NOMO-1 treated with dmso at 0.1 percent for 144 hours (cell line): Measurements from ENCODE around the gene FASN.

Source experiments
- DNase-seq: peaks from one replicate; lab custom pipeline; 2025; ENCODE audit not compliant: unreplicated experiment; lab: John Stamatoyannopoulos, UW

FASN gene

GRCh38 chr17:82118168-82118814 is 20.3 kb upstream of the FASN start:
- no peak for DNase-seq

GRCh38 chr17:82117139-82118090 is 19.4 kb upstream of the FASN start:
- DNase-seq: no peak

GRCh38 chr17:82116246-82116645 is 18.2 kb upstream of the FASN start:
- no peak for DNase-seq

GRCh38 chr17:82114872-82115271 is 16.8 kb upstream of the FASN start:
- no peak for DNase-seq

DNA sequence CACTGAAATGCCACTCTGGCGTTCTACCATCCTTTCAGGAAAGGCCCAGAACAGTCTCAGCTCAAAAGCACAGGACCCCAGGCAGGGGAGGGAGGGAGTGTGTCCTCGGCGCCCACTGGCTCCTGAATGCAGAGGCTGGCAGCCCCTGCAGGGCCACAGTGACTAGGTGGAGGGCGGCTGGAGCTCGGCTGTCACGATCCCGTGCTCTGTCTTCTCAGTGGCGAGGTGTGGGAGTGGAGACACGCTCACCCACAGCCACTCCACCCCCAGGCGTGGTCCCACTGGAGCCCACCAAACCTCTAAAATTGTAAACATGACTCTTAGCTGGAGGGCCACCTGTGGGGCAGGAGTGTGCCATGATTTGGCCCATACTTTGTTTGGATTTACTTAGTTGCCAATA is 16.4 kb upstream of the FASN start:
- no peak for DNase-seq

GRCh38 chr17:82113941-82114340 is 15.9 kb upstream of the FASN start:
- no peak for DNase-seq

- DNase-seq: no peak
Measured at GRCh38 chr17:82113422-82113821, 15.4 kb upstream of the FASN start.

DNA sequence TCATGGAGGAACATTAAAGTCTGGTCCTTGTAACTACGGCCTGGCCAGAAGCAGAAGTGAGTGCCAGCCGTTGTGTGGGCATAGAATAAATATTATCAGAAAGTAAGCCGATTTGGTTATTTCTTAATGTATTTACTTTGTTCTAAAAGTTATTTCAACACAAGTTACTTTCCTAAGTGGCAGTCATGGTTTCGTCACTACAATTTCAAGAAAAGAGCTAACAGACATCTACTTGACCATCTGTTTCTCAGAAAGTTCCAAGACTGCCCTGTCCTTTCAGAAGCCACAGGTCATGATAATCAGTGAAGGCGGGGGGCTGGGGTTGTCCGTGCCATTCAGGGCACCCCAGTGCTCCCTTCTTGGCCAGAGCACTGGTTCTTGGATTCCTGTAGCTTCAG is 14.9 kb upstream of the FASN start:
- DNase-seq: no peak

DNA sequence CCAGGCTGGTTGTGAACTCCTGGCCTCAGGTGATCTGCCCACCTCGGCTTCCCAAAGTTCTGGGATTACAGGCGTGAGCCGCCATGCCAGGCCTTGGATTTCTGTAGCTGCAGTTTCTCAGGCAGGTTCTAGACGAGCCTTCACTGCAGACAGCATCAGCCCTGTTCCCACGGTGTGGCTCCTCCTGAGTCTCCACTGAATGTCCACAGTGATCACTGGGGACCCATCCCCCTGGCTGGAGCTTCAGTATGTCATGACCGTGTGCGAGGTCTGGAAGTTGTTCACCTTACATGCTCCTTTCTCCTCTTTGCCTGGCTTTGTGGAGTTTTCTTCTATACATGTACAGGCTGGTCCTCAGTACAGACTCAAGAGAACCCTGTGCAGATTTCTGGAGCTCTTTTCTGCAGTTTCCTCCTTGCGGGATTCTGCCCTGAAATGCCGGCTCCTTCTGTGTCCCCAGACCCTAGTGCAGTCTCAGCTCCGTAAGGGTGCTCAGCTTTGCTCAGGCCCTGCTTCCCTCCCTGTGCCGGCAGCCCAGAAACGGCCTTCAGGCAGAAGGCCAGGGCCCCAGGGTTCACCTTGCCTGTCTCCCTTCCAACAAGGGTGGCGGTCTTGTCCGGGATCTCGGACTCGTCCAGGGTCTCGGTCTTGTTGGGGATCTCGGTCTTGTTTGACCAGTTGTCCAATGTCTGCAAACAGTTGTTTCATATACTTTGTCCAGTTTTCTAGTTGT is 14.3 kb upstream of the FASN start:
- no peak for DNase-seq

GRCh38 chr17:82110298-82110697 is 12.3 kb upstream of the FASN start:
- no peak for DNase-seq

GRCh38 chr17:82108961-82109475 is 11.0 kb upstream of the FASN start:
- no peak for DNase-seq

GRCh38 chr17:82108496-82108945 is 10.5 kb upstream of the FASN start:
- DNase-seq: no peak

DNA sequence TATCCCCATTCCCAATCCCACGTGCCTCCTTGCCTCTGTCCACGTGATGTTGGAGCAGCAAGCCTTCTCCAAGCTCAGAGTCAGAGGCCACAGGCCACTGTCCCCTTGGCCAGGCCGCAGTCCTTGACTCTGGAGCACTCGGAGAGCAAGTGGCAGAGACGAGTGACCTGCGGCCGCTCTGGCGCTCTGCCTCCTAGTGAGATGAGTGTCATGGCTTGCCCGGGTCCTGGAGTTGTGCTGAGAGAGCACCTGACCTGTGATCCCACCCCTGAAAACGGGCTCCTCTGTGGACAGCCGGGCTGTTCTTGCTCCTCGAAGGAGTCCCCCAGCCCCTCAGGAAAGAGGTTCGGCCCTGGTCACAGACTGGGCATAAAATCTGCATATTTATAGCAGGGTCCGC is 10.0 kb upstream of the FASN start:
- DNase-seq: no peak

DNA sequence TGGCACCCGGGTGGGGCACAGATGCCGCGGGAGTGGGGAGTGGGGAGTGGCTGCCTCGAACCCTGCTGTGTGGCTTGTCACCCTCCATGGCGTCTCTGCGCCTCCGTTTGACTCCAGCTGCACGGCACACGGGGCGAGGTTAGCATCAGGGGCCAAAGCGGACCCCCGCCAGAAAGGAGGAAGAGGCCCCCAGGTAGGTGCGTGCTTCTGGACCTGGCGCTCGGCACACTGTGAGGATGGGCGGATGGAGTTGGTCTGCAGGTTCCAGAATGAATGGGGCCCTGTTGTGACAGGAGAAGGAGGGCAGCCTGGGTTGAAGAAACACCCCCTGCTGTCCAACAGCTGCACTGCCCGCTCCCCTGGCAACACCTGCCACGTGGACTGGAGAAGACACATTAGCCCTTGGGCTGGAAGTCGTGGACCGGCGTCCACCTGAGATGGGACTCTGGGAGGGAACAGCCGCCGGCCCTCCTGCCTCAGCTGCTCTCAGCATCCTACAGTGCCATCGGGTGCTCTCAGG is 9.4 kb upstream of the FASN start:
- no peak for DNase-seq

DNA sequence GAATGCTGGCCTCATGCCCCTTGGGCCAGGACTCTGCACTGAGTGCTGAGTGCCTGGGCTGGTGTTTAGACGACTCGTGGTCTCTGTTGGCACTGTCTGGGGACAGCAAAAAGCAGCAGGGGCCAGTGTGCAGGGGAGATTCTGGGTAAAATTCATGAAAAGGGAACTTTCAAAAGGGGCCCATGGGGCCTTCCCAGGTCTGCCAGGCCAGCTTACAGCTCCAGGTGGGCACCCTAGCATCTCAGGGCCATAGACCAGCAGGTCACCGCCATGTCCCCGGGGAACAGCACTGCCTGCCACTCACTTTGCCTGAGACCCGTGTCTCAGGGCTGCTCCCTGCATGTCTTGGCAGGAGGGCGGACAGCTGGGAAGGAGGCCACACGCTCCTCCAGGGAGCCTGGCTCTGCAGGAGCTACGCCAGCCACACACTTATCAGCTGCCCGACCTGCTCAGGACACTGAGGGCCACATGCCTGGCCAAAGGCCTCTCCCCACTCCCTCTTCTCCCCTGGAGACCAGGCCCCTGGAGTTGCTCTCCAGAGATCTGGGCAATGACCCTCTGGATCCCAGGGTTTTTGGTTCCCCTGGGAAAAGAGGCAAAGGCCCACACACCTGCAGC is 8.8 kb upstream of the FASN start:
- DNase-seq: no peak

GRCh38 chr17:82105882-82106687 is 8.0 kb upstream of the FASN start:
- peak; percentile 94 for DNase-seq

GRCh38 chr17:82105417-82105881 is 7.4 kb upstream of the FASN start:
- no peak for DNase-seq

DNA sequence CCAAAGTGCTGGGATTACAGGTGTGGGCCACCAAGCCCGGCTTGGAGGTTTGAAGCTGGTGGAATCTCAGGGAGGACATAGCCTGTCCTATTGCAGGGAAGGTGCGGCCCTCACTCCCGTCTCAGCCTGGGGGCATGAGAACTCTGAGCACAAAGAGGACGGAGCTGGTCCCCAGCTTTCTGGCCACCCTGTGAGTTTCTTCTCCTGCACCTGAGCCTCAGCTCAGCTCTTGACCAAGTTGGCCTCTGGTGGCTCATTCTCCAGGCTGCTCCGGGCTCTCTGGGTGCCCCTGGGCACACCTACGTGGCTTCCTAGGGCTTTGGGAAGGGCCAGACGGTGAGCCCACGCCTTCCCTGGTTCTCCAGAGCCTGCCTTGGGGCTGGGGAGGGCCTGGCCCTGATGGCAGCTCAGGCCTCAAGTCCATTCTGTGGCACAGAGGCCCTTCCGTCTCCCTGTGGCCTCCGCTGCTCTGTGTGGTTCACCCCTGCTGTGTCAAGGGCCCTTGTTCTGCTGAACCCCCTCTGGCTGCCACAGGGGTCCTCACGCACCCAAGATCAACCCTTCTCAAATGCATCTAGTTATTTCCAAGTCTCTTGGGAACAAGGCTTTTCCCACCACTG is 6.9 kb upstream of the FASN start:
- no peak for DNase-seq
